Sciatic nerve (tissue), 2 donors: ENCODE results near the gene TRMT1. TPM values are rescaled to one million over a fixed set of nuclear protein-coding genes. Genes with fewer than 3 reads are reported as not detected.
"Not testable (repeated sequence)": the region's sequence is repeated elsewhere in the genome, so short reads cannot be mapped to it uniquely, and the experiment has no call there.

Experiments
- ATAC-seq: fragments of 200-7000 bp; cut with Tn5 transposase; one replicate; pipeline ENCODE4 v1.9.1; 2020; ENCODE audit warnings: mild to moderate bottlenecking, moderate library complexity
- DNase-seq: peaks from one replicate; pipeline ENCODE4 v3.0.0-alpha.2; 2020; ENCODE audit warnings: low spot score
- intact Hi-C: fragments of 100-400 bp; cut with DNase I; formaldehyde crosslinking; loops from one replicate; pipeline ENCODE4 v1.14.2; 2022
- total RNA-seq: library from RNA; stranded (reverse); fragmentation: NEBNext Ultra II Directional; extraction: Animal tissue kit (Norgen Biotek cat#: 25700); gene quantifications from one replicate; pipeline ENCODE4 v1.2.1, GENCODE V29; 2021
- donor health status: DM: no; HTN: no; CAD: no.
- donor health status: DM: no; HTN: no; CAD: no.

Gene TRMT1
- total RNA-seq: 34.7 TPM

GRCh38 chr19:13116282-13117175, at the start of gene TRMT1:
Gene TRMT1, minus strand, starts transcription at chr19:13116740. Its CDS starts 341 bp downstream, at chr19:13116399.
- intact Hi-C loops: loop anchor here (2.0 kb wide), 1 partner anchor 32 kb away; no protein-coding TSS in a partner anchor
- ATAC-seq (peak; percentile 92), DNase-seq (peak; percentile 96)

GRCh38 chr19:13166151-13166550, 49.6 kb upstream of the TRMT1 start:
- ATAC-seq, DNase-seq, intact Hi-C loops: not testable (repeated sequence)

- DNase-seq (no peak), ATAC-seq (no peak)
- intact Hi-C loops: no loop called here
Measured at GRCh38 chr19:13165162-13165997, 48.8 kb upstream of the TRMT1 start.

- DNase-seq (peak; percentile 79), ATAC-seq (peak; percentile 11)
- intact Hi-C loops: no loop called here
Measured at GRCh38 chr19:13164343-13165161, 48.0 kb upstream of the TRMT1 start.

GRCh38 chr19:13163609-13164342, 47.2 kb upstream of the TRMT1 start:
- intact Hi-C loops: no loop called here
- ATAC-seq (peak; percentile 70), DNase-seq (peak; percentile 84)

- ATAC-seq (peak; percentile 92), DNase-seq (peak; percentile 98)
- intact Hi-C loops: no loop called here
Measured at GRCh38 chr19:13162724-13163608, 46.4 kb upstream of the TRMT1 start.

GRCh38 chr19:13160557-13160956, 44.0 kb upstream of the TRMT1 start:
- DNase-seq (no peak), ATAC-seq (no peak)
- intact Hi-C loops: no loop called here

GRCh38 chr19:13159713-13160112, 43.2 kb upstream of the TRMT1 start:
- intact Hi-C loops: no loop called here
- ATAC-seq (no peak), DNase-seq (no peak)

GRCh38 chr19:13155472-13156359, 39.2 kb upstream of the TRMT1 start:
- peak; percentile 91 for DNase-seq
- intact Hi-C loops: no loop called here
- peak; percentile 25 for ATAC-seq

- ATAC-seq (no peak), DNase-seq (peak; percentile 88)
- intact Hi-C loops: no loop called here
Measured at GRCh38 chr19:13154911-13155471, 38.5 kb upstream of the TRMT1 start.

- intact Hi-C loops: no loop called here
- DNase-seq (peak; percentile 95), ATAC-seq (peak; percentile 31)
Measured at GRCh38 chr19:13154241-13154778, 37.8 kb upstream of the TRMT1 start.

- ATAC-seq (no peak), DNase-seq (peak; percentile 76)
- intact Hi-C loops: no loop called here
Measured at GRCh38 chr19:13153569-13154240, 37.2 kb upstream of the TRMT1 start.

- peak; percentile 75 for ATAC-seq
- intact Hi-C loops: no loop called here
Measured at GRCh38 chr19:13152974-13153568, 36.5 kb upstream of the TRMT1 start.

GRCh38 chr19:13152356-13152973, 35.9 kb upstream of the TRMT1 start:
- DNase-seq: no peak
- intact Hi-C loops: no loop called here
- ATAC-seq: no peak

More at GRCh38 chr19:13152974-13153568, 36.5 kb upstream of the TRMT1 start:
- peak; percentile 99 for DNase-seq
